GM10266 (cell line): ENCODE results near the gene SCN4B.

ENCODE experiments used
- DNase-seq: peaks from one replicate; pipeline ENCODE4 v3.0.0; 2012; ENCODE audit errors: extremely low spot score
- CTCF ChIP-seq: IDR thresholded peaks from 2 replicates; pipeline ENCODE4 v1.5.1; 2012; ENCODE audit warnings: mild to moderate bottlenecking, low read depth; ENCODE audit not compliant: control insufficient read depth, insufficient read depth; ENCODE audit errors: missing control alignments

Gene SCN4B

GRCh38 chr11:118126082-118126838 lies 26.4 kb downstream of the SCN4B start:
- TF ChIP-seq CTCF, result no peak
- DNase-seq, result no peak

DNA sequence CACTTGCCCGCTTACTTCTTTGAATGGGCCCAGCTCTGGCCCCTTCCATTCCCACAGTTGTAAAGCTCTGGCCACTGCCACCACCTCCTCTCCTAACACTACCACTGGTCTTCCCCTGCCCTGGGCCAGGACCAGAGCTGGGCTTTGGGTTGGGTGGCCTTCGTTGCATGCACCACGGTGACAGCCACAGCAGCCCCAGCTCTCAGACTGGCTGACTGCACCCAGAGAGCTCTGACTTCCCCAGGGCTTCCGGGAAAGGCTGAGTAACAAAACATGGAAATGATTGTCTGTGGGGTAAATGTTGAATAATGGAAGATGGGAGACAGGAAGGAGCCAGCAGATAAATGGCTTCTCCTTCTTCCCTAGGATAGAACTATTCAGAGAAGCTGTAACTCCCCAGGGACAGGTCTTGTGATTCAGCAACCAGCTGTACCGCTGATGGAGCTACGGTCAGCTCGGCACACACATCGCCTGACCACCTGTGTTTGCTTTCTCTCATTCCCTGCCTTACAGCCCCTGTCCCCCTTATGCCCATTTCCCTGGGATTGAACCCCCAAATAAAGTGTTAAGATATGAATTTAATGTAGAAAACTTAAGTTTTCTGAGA lies 27.6 kb downstream of the SCN4B start:
- no peak for DNase-seq
- TF ChIP-seq CTCF, result no peak

- DNase-seq, result no peak
- no peak for TF ChIP-seq CTCF
Observed at GRCh38 chr11:118120793-118121192, 31.8 kb downstream of the SCN4B start.

GRCh38 chr11:118117790-118118601 lies 34.6 kb downstream of the SCN4B start:
- TF ChIP-seq CTCF, result no peak
- no peak for DNase-seq

GRCh38 chr11:118115048-118115447 lies 37.6 kb downstream of the SCN4B start:
- TF ChIP-seq CTCF, result no peak
- DNase-seq, result no peak

- TF ChIP-seq CTCF, result no peak
Observed at GRCh38 chr11:118114266-118114665, 38.4 kb downstream of the SCN4B start.

More at GRCh38 chr11:118114266-118114665, 38.4 kb downstream of the SCN4B start:
- DNase-seq, result no peak
